Peyer's patch (tissue), 4 donors: ENCODE results near the gene NDUFAF5. TPM values are rescaled to one million over a fixed set of nuclear protein-coding genes. Genes with fewer than 3 reads are reported as not detected.

ENCODE experiments used
- DNase-seq, 3 donors: peaks; one replicate each; pipeline ENCODE4 v3.0.0-alpha.2; 2017 to 2019
- H3K27ac ChIP-seq, 4 donors: fragments of 200-600 bp; sonication (generic); one replicate each; pipeline ENCODE4 v1.5.1; 2016 to 2019
- H3K27me3 ChIP-seq, 2 donors: fragments of 200-600 bp; sonication (generic); one replicate each; pipeline ENCODE4 v1.5.1; 2019
- H3K36me3 ChIP-seq, 3 donors: fragments of 200-600 bp; sonication (generic); one replicate each; pipeline ENCODE4 v1.5.1; 2016 to 2019
- H3K4me1 ChIP-seq, 4 donors: fragments of 200-600 bp; sonication (generic); one replicate each; pipeline ENCODE4 v1.5.1; 2016 to 2019
- H3K4me3 ChIP-seq, 4 donors: fragments of 200-600 bp; sonication (generic); 1 replicate in 3 of 4; 2 replicates in 1 of 4; pipeline ENCODE4 v1.5.1; 2016 to 2019; ENCODE audit warnings: mild to moderate bottlenecking in 1 of 4
- H3K9me3 ChIP-seq, 4 donors: fragments of 200-600 bp; sonication (generic); one replicate each; pipeline ENCODE4 v1.5.1; 2016 to 2019; ENCODE audit warnings: mild to moderate bottlenecking in 1 of 4
- CTCF ChIP-seq, 6 experiments: fragments of 450-650 bp in 4 of 6; fragments of 200-600 bp in 2 of 6; sonication (generic) in 1 of 6; IDR thresholded peaks; one replicate each; pipeline ENCODE4 v1.5.1; 2017 to 2019; ENCODE audit warnings: antibody characterized with exemption in 6 of 6, mild to moderate bottlenecking in 3 of 6, moderate library complexity in 1 of 6
- POLR2A ChIP-seq, 2 donors: fragments of 450-650 bp; IDR thresholded peaks; one replicate each; pipeline ENCODE4 v1.5.1; 2017; ENCODE audit warnings: antibody characterized with exemption in 2 of 2, mild to moderate bottlenecking in 2 of 2, moderate library complexity in 2 of 2
- total RNA-seq, 4 donors: library from RNA; depleted of rRNA; stranded (reverse); fragments of >200 nt; gene quantifications; one replicate each; pipeline ENCODE4 v1.1.0, GENCODE V29; 2016

NDUFAF5 gene
- total RNA-seq, 4 donors from 2014 or later = 15.4 to 25.4 (median 23.0) TPM

- no peak for TF ChIP-seq POLR2A (IDR thresholded peaks at IDR 0.05)
- no peak for TF ChIP-seq CTCF (IDR thresholded peaks at IDR 0.05)
- DNase-seq = no peak
- H3K27me3 ChIP-seq = no peaks in the 10 kb centered on the region
- no peaks in the 10 kb centered on the region for H3K36me3 ChIP-seq
- H3K9me3 ChIP-seq = no peaks in the 10 kb centered on the region
- no peaks in the 10 kb centered on the region for H3K4me1 ChIP-seq
- H3K27ac ChIP-seq = no peak overlapping the region
- H3K4me3 ChIP-seq = no peak overlapping the region
Measured at GRCh38 chr20:13824459-13824858, 39.6 kb downstream of the NDUFAF5 start.

- H3K36me3 ChIP-seq = no peaks in the 10 kb centered on the region
- H3K4me1 ChIP-seq = no peaks in the 10 kb centered on the region
- H3K27ac ChIP-seq = no peak overlapping the region
- no peak overlapping the region for H3K4me3 ChIP-seq
- H3K9me3 ChIP-seq = no peaks in the 10 kb centered on the region
- DNase-seq = no peak
- H3K27me3 ChIP-seq = no peaks in the 10 kb centered on the region
- TF ChIP-seq POLR2A (IDR thresholded peaks at IDR 0.05) (no peak), CTCF (IDR thresholded peaks at IDR 0.05) (no peak)
Measured at GRCh38 chr20:13825465-13825864, 40.6 kb downstream of the NDUFAF5 start.

GRCh38 chr20:13831476-13831875 is 46.6 kb downstream of the NDUFAF5 start:
- no peak for DNase-seq
- no peaks in the 10 kb centered on the region for H3K4me1 ChIP-seq
- no peaks in the 10 kb centered on the region for H3K36me3 ChIP-seq
- no peak for TF ChIP-seq CTCF (IDR thresholded peaks at IDR 0.05)
- TF ChIP-seq POLR2A (IDR thresholded peaks at IDR 0.05) = no peak
- no peak overlapping the region for H3K27ac ChIP-seq
- no peaks in the 10 kb centered on the region for H3K9me3 ChIP-seq
- no peak overlapping the region for H3K4me3 ChIP-seq
- H3K27me3 ChIP-seq = no peaks in the 10 kb centered on the region

GRCh38 chr20:13838664-13839063 is 53.8 kb downstream of the NDUFAF5 start:
- no peak overlapping the region for H3K27ac ChIP-seq

GRCh38 chr20:13839421-13840092 is 54.7 kb downstream of the NDUFAF5 start:
- no peaks in the 10 kb centered on the region for H3K36me3 ChIP-seq
- TF ChIP-seq CTCF (IDR thresholded peaks at IDR 0.05) = no peak
- no peak for TF ChIP-seq POLR2A (IDR thresholded peaks at IDR 0.05)
- DNase-seq = no peak
- H3K27ac ChIP-seq = no peak overlapping the region
- no peaks in the 10 kb centered on the region for H3K9me3 ChIP-seq
- no peak overlapping the region for H3K4me3 ChIP-seq
- no peaks in the 10 kb centered on the region for H3K27me3 ChIP-seq
- H3K4me1 ChIP-seq = no peaks in the 10 kb centered on the region

More at GRCh38 chr20:13838664-13839063, 53.8 kb downstream of the NDUFAF5 start:
- Histone ChIP-seq H3K9me3 (no peaks in the 10 kb centered on the region), H3K27me3 (no peaks in the 10 kb centered on the region), H3K36me3 (no peaks in the 10 kb centered on the region), H3K4me1 (no peaks in the 10 kb centered on the region), H3K4me3 (no peak overlapping the region)
- TF ChIP-seq CTCF (IDR thresholded peaks at IDR 0.05) (no peak), POLR2A (IDR thresholded peaks at IDR 0.05) (no peak)
- DNase-seq = no peak

GRCh38 chr20:13840093-13840465 is 55.3 kb downstream of the NDUFAF5 start:
- Histone ChIP-seq H3K27me3 (no peaks in the 10 kb centered on the region), H3K4me1 (no peaks in the 10 kb centered on the region), H3K36me3 (no peaks in the 10 kb centered on the region), H3K27ac (no peak overlapping the region), H3K9me3 (no peaks in the 10 kb centered on the region), H3K4me3 (no peak overlapping the region)
- DNase-seq = no peak
- TF ChIP-seq POLR2A (IDR thresholded peaks at IDR 0.05) (no peak), CTCF (IDR thresholded peaks at IDR 0.05) (no peak)
